RWPE2 (cell line): Measurements from ENCODE around the gene CTBP2.

Experiments
- ATAC-seq: fragments of 200-7000 bp; cut with Tn5 transposase; 3 replicates; pipeline ENCODE4 v1.9.1; 2021; ENCODE audit warnings: low read depth
- DNase-seq: peaks from one replicate; pipeline ENCODE4 v3.0.0-alpha.2; 2020; ENCODE audit warnings: low spot score
- H3K27ac ChIP-seq: fragments of 450-650 bp; 2 replicates; pipeline ENCODE4 v1.5.1; 2017; ENCODE audit warnings: mild to moderate bottlenecking; ENCODE audit not compliant: poor library complexity, severe bottlenecking
- H3K27me3 ChIP-seq: fragments of 250-450 bp; sonication (Bioruptor Pico); 2 replicates; pipeline ENCODE4 v1.5.1; 2021; ENCODE audit warnings: mild to moderate bottlenecking, moderate library complexity; ENCODE audit not compliant: insufficient read depth, poor library complexity, severe bottlenecking
- H3K36me3 ChIP-seq: fragments of 250-450 bp; sonication (Bioruptor Pico); 2 replicates; pipeline ENCODE4 v1.5.1; 2020; ENCODE audit warnings: low read depth, mild to moderate bottlenecking, moderate library complexity
- H3K4me1 ChIP-seq: fragments of 250-450 bp; sonication (Bioruptor Pico); 2 replicates; pipeline ENCODE4 v1.5.1; 2021; ENCODE audit warnings: mild to moderate bottlenecking, moderate library complexity; ENCODE audit not compliant: insufficient read depth, poor library complexity, severe bottlenecking
- H3K4me3 ChIP-seq: fragments of 250-450 bp; sonication (Bioruptor Pico); 2 replicates; pipeline ENCODE4 v1.5.1; 2021; ENCODE audit warnings: mild to moderate bottlenecking, moderate library complexity; ENCODE audit not compliant: severe bottlenecking
- H3K9me3 ChIP-seq: fragments of 250-450 bp; sonication (Bioruptor Pico); 2 replicates; pipeline ENCODE4 v1.5.1; 2021; ENCODE audit warnings: mild to moderate bottlenecking, moderate library complexity; ENCODE audit not compliant: severe bottlenecking
- CTCF ChIP-seq: fragments of 450-650 bp; IDR thresholded peaks from one replicate; pipeline ENCODE4 v1.5.1; 2017; ENCODE audit warnings: mild to moderate bottlenecking, moderate library complexity; ENCODE audit not compliant: poor library complexity, severe bottlenecking

CTBP2 gene

GRCh38 chr10:124998624-124999291 lies 161.6 kb downstream of the CTBP2 start:
- TF ChIP-seq CTCF: no peak
- H3K27me3 ChIP-seq: no peaks in the 10 kb centered on the region
- ATAC-seq (no peak), DNase-seq (no peak)
- no peak overlapping the region for H3K4me3 ChIP-seq
- peaks cover 91% of the 10 kb centered on the region for H3K36me3 ChIP-seq
- no peaks in the 10 kb centered on the region for H3K9me3 ChIP-seq
- no peak overlapping the region for H3K27ac ChIP-seq
- H3K4me1 ChIP-seq: peaks cover 13% of the 10 kb centered on the region

- TF ChIP-seq CTCF: no peak
- DNase-seq (no peak), ATAC-seq (no peak)
- Histone ChIP-seq H3K4me3 (no peak overlapping the region), H3K36me3 (peaks cover 96% of the 10 kb centered on the region), H3K27ac (no peak overlapping the region), H3K27me3 (no peaks in the 10 kb centered on the region), H3K4me1 (peaks cover 13% of the 10 kb centered on the region), H3K9me3 (no peaks in the 10 kb centered on the region)
These were observed 162.4 kb downstream of the CTBP2 start for GRCh38 chr10:124997771-124998623.

- Histone ChIP-seq H3K27me3 (no peaks in the 10 kb centered on the region), H3K36me3 (peaks cover 96% of the 10 kb centered on the region), H3K4me3 (no peak overlapping the region), H3K9me3 (no peaks in the 10 kb centered on the region), H3K27ac (no peak overlapping the region), H3K4me1 (peaks cover 10% of the 10 kb centered on the region)
- DNase-seq (no peak), ATAC-seq (no peak)
- TF ChIP-seq CTCF: no peak
These were observed 163.1 kb downstream of the CTBP2 start for GRCh38 chr10:124997306-124997705.

GRCh38 chr10:124996854-124997215 lies 163.5 kb downstream of the CTBP2 start:
- H3K4me3 ChIP-seq: no peak overlapping the region
- no peak overlapping the region for H3K27ac ChIP-seq
- no peaks in the 10 kb centered on the region for H3K9me3 ChIP-seq
- DNase-seq (no peak), ATAC-seq (no peak)
- TF ChIP-seq CTCF: no peak
- H3K4me1 ChIP-seq: peaks cover 5% of the 10 kb centered on the region
- no peaks in the 10 kb centered on the region for H3K27me3 ChIP-seq
- peaks cover 96% of the 10 kb centered on the region for H3K36me3 ChIP-seq
